NCI-H2081 treated with DMSO at 0.1 percent for 48 hours (cell line): ENCODE measurements around the gene THYN1.
"Not testable (repeated sequence)": the region's sequence is repeated elsewhere in the genome, so short reads cannot be mapped to it uniquely, and the experiment has no call there.

Experiments
- DNase-seq: peaks from one replicate; lab custom pipeline; 2025; lab: John Stamatoyannopoulos, UW

The THYN1 gene

GRCh38 chr11:134275188-134275533, 22.0 kb upstream of the THYN1 start:
- no peak for DNase-seq

- DNase-seq, result no peak
These were observed 20.2 kb upstream of the THYN1 start for GRCh38 chr11:134273317-134273712.

- DNase-seq, result no peak
These were observed 19.5 kb upstream of the THYN1 start for GRCh38 chr11:134272381-134273316.

GRCh38 chr11:134271978-134272377, 18.8 kb upstream of the THYN1 start:
- no peak for DNase-seq

- no peak for DNase-seq
These were observed 17.1 kb upstream of the THYN1 start for GRCh38 chr11:134270250-134270714.

- DNase-seq, result no peak
These were observed 14.8 kb upstream of the THYN1 start for GRCh38 chr11:134267966-134268365.

GRCh38 chr11:134267461-134267860, 14.3 kb upstream of the THYN1 start:
- DNase-seq, result no peak

- DNase-seq, result no peak
These were observed 13.7 kb upstream of the THYN1 start for GRCh38 chr11:134266841-134267251.

- DNase-seq, result no peak
These were observed 13.3 kb upstream of the THYN1 start for GRCh38 chr11:134266440-134266839.

GRCh38 chr11:134264966-134265764, 12.0 kb upstream of the THYN1 start:
- no peak for DNase-seq

- no peak for DNase-seq
These were observed 8.7 kb upstream of the THYN1 start for GRCh38 chr11:134261626-134262488.

GRCh38 chr11:134260983-134261382, 7.8 kb upstream of the THYN1 start:
- no peak for DNase-seq

GRCh38 chr11:134260503-134260902, 7.4 kb upstream of the THYN1 start:
- no peak for DNase-seq

GRCh38 chr11:134258577-134258976, 5.4 kb upstream of the THYN1 start:
- DNase-seq, result no peak

- DNase-seq, result no peak
These were observed 3.9 kb upstream of the THYN1 start for GRCh38 chr11:134257101-134257500.

- not testable (repeated sequence) for DNase-seq
These were observed 2.0 kb upstream of the THYN1 start for GRCh38 chr11:134255184-134255561.

GRCh38 chr11:134254433-134255183, 1.5 kb upstream of the THYN1 start:
- no peak for DNase-seq

- DNase-seq, result no peak
These were observed 585 bp downstream of the THYN1 start for GRCh38 chr11:134252346-134253187.

GRCh38 chr11:134250675-134251074, 2.5 kb downstream of the THYN1 start:
- DNase-seq, result no peak

GRCh38 chr11:134250246-134250645, 2.9 kb downstream of the THYN1 start:
- no peak for DNase-seq
